NCI-H69 (cell line): ENCODE data around the gene BAHCC1.
A peak's percentile ranks its signal among the peaks of the same experiment; 100 is the strongest.

ENCODE experiments used
- DNase-seq: peaks from one replicate; lab custom pipeline; 2025; lab: John Stamatoyannopoulos, UW

The BAHCC1 gene

DNA sequence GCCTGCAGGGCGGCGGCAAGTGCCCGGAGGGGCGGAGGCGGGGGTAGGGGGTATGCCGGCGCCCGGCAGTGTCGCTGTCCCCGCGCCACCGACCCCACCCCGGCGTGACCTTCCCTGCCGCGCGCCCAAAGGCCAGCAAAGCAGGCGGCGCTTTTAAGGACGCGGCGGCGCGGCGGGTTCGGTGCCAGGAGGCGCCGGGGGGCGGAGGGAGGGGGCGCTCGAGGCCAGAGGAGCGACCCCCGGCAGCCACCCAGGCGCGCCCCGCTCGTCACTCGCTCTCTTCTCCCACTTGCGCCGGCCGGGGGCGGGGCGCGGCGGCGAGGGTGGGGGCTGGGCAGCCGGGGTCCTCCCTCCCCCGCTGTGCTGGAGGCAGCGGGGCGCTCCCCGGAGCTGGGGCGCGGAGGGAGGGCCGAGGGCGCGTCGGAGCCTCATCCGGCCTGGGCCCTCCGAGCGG lies 8.6 kb upstream of the BAHCC1 start:
- peak; percentile 51 for DNase-seq

DNA sequence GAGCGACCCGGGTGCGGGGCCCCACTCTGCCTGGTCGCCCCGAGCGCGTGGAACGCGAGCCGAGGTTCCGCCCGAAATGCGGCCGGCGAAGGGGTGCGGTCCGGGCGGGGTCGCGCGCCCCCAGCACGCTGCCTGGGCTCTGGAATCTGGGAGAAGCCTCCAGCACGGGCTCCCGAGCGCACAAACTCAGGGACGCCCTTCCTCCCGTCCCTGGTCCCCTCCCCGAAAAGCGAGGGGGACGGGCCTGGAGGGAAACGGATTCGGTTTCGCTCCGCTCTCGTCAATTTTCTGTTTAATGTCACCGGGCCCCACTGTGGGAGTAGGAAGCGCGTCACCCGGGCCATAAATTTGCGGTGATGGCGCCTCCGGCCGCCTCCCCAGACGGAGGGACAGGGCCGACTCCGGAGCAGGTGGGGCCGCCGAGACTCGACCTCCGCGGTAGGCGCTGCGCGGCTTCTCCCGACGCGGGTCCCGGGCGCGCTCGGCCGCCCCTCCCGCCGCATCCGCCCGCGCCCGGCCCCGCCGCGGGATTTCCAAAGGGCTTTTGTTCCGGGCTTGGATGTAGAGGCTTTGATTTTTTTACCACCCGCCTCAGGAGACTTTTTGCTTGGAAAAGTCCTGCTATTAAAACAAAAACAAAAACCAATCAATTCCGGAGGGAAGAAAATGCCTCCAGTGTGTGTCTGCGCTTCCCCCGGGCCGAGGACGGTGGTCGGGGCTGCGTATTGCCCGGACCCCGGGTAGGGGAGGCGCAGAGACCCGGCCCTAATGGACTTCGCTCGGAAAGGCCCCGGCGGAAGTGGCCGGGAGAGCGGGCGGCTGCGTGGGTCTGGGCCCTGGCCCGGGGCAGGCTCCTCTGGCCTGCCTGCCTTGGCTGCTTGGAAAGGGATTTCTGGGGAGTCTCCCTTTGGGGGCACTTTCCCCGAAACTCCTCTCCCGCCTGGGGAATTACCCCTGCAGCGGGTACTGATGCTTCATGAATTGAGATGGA lies 7.9 kb upstream of the BAHCC1 start:
- peak; percentile 62 for DNase-seq

DNA sequence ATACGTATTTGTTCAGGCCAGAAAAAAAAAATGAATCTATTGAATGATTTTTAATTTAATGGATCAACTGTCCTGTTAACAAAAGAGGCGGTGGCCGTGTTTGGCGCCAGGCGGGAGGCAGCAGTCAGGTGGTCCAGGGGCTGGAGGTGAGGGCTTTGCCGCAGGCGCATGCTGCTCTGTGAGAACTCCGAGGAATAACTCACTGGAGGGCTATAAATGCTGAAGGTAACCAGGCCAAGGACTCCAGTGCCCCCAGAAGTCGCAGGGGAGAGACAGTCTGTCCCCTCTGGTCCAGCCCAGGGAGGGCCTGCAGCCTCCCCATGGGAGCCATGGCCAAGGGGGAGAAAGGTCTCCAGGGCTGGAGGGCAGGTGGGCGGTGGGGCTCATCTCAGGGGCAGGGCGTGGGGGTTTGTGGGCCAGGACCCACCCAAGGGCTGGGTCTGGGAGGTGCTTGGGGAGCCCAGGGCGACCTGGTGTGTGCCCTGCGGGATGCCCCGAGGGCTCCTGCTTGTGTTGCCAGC lies 7.1 kb upstream of the BAHCC1 start:
- peak; percentile 49 for DNase-seq

DNA sequence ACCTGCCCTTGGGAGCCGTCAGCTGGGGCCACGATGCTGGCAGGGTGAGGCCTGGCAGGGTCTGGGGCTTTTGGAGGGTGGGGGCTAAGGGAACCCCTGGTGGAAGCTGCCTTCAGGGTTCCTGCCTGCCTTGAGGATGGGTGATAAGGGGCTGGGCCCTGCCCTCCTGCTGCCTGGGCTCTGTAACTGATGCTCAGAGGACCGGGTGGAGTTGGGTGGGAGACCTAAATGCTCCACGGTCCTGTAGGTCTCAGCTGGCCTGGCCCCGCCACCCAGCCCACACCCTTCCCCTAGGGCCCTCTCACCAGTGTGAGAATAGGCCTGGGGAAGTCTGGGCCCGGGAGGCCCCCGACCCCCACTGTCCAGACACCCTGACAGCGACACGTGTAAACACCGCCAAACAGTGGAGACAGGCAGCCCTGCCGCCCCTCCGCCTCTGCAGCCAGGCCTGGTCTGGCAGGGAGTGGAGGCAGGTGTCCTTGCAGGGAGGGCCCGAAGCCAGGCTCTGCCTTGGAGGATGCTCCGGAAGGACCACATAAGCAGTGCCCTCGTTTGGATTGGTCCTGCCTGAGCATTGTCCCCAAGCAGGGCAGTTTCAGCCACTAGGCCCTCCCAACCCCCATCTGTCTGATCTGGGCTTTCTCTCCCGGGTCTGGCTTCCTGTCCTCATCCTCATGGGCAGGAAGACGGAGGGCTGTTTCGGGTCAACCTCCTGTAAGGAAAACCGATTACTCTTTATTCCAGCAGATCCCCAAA lies 6.5 kb upstream of the BAHCC1 start:
- peak; percentile 38 for DNase-seq

DNA sequence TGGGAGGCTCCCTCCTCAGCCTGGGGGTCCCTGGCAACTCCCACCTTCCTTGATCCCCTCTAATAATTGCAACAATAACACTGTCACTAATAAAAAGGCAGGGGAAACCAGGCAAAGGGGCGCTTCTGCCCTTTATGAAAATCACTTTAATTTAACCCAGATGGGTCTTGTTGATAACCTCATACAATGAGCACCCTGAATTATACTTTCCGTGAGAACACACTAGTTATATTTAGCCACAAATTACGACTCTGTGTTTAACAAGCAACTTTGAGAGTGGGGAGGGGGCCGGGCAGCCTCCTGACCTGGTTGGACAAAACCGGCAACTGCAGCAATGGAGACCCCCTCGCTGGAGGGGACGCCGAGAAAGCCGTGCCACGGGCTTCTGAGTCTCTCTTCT lies 5.7 kb upstream of the BAHCC1 start:
- no peak for DNase-seq

DNA sequence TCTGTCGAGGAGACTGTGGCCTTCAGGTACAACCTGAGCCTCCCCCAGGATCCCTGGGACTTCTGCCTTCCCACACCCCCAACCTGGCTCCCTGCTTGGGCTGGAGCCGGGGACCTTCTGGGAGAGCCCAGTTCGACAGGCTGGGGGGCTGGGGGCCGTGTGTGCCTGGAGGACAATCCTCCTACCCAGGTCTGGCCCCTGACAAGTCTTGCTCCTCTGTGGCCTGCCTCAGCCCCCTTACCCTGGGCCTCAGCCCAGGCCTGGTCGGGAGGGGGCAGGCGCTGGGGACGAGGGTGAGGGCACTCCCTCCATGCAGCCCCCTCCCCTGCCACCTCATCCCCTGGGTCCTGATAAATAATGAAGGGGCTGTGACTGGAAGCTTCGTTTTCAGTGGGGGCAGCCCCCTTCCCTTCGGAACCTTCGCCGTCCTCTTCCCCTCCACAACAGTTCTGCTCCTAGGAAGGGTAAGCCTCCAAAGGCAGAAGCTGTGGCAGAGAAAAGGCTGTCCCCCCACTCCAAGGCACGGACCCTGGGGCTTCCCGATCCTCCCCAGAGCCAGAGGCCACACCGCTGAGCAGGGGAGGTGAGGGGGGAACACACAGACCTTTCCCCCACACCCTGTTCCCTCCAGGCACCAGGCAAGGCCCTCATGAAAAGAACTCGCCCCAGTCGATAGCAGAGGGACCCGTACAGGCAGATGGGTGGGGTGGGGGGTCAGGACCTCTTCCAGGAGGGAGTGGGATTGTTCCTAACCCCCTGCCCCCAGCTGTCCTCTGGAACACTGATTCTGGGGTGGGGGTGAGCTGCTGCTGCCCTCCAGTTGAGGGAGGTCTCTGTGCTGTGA lies 5.0 kb upstream of the BAHCC1 start:
- no peak for DNase-seq

DNA sequence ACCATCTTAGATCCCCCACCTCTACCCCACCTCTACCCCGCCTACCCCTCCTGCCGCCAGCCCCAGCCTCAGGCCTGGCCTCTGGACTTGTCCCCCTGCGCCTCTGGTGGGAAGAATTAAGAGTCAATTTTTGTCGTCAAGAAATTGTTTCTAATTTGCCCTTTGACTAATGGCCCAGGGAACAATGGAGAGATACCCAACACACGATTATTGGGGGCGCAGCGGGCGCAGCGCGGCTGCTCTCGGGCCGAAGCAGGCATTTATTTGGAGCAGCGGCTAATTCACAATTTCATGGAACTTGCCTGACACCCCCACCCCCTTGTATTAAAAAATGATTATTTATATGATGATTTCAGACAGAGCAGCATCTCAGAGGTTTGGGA lies 4.4 kb upstream of the BAHCC1 start:
- no peak for DNase-seq

DNA sequence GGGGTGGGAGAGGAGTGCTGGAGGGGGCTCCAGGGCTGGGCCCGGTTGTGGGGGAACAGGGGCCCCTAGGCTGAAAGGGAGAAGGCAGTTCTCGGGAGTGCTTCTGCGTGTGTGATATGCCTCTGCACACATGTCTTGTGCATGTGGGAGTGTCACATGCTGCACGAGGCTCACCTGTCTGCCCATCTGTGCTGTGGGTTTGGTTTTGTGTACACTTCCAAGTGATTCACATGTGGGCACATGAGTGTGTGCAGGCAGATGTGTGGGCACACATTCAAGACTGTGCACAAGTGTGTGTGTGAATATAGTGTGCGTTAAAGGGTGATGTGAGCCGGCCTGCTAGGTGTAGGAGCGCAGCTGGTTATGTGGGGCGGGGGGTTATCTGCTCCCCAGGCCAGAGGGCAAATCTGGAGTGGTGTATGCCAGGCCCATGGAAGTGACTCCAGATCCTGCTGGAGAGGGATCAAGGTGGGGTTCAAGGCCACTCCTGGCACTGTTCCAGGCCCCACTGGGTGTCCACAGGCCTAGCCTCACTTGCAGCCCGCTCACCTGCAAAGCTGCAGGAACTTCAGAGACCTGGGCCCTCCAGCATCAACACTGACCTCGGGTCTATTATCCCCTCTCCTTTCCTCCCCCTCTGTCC lies 3.8 kb upstream of the BAHCC1 start:
- peak; percentile 34 for DNase-seq

DNA sequence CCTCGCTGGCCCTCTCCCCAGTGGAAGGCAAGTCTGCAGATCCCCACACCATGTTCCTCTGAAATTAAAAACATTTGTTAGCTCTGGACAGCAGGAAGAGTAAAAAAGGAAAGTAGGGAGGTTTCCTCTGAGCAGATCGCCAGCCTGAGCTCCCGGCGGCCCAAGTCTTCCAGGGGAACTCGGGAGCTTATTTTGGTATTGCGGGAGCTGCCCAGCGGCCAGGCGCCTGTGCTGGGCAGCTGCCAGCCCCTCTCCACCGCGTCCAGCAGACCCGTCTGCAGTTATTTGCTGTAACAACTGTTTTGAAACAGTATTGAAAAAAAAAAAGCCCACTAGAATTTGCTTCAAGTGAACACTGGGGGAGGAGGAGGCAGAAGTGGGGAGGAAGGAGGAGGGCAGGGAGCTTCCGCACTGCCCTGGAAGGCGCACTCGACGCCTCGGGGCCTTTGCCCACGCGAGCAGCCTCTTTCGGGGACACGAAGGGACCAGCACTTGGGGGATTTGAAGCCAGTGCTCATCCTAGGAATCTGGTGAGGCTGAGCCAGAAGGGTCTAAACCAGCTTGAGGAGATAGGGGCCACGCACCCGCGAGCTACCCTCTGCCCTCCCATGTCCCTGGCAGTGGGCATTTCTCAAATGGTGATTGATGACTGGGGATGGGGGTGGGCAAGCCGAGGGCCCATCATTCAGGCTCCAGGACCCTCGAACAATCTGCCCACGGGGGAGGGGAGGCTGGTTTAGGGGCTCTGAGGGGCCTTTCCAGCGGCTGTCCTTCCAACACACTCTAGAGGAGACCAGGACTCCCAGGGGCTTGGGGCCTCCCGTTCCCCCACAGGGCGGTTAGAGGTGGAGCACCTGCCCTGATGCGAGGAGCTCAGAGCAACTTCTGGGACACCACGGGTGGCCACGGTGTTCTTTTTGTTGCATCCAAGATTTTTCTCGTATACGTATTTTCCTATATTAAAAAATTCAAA lies 3.0 kb upstream of the BAHCC1 start:
- DNase-seq: peak; percentile 52

DNA sequence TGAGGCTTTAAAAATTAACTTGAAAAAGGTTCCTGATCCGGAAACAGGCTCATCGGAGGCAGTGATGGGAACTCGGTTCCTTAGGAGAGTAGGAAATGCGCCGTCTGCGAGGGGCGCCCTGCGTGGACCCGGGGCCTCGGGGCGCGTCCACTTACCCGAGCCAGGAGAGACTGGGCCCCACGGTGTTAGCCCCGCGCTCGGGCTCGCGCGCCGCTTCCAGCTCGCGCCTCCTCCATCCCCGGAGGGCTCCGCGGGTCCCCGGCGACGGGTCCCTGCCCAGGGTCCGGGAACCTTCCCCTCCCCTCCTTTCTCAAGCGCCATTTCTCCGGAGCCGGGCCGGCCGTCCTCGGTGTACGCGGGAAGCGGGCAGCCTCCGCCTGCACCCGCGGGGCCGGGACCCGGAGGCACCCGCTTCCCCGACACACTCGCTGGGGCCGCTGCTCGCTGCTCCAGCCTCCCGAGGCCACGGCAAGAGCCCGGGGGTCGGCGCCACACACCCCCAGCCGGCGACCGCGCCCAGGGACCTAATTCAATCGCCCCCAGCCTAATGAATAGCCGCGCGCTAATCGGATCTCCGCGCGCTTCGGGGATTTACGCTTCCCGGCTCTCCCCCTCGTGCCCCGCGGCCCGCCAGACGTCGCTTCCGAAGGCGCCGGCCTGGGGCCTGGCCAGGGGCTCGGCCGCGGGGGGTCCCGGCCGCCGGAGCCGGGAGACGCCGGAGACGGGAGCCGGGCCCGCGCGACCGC lies 2.2 kb upstream of the BAHCC1 start:
- peak; percentile 71 for DNase-seq

DNA sequence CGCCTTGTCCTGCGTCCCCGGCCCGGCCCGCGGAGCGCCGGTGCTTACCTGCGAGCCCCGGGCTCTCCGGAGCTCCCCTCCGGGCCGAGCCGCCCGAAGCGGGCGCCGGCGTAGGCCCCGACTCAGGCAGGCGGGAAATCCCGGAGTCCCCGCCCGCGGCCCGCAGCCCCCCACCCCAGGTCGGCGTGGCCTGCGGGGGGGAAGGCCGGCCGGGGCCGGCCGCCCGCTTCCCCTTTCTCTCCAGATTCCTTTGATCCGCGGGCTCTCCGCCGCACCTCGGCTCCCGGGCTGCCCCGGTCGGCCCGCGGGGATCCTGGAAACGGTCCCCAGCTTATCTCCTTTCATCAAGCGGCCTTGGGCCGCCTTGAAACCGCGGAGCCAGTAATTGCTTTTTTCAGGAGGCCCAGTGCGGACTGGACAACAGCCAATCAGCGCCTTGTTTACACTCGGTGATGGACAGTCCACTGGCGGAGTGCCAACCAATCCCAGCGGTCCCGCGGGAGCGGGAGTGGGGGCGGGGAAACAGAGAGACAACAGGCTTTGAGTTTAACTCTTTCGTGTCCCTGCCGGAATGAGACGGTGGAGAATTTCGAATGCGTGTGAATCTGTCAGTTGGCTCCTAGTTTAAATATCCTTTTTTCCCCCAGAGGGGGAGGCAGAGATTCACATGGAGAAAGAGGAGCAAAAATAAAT lies 1.4 kb upstream of the BAHCC1 start:
- peak; percentile 100 for DNase-seq

DNA sequence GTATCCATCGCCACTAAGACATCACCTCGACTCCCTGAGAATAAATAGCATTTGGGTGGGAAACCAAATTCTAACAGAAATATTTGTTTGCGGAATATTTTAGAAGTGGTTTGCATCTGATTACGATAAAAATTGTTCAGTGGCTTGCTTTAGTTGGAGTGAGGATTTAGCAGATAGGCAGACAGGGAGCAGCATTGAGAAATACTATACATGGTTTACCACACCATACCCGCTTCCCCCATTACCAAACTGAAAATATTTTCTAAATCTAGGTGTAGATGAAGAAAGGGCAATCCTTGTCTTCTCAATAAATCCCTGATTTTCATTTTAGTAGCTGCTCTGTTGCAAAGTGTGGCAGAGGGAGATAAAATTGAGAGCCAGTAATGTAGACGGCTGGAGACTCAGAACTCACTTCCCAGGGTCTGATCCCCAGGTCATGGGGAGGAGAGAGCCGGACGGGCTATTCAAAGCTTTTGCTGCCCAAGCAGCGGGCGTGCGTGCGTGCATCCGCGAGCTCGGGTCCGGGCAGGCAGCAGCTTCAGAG lies 808 bp upstream of the BAHCC1 start:
- DNase-seq: peak; percentile 83

DNA sequence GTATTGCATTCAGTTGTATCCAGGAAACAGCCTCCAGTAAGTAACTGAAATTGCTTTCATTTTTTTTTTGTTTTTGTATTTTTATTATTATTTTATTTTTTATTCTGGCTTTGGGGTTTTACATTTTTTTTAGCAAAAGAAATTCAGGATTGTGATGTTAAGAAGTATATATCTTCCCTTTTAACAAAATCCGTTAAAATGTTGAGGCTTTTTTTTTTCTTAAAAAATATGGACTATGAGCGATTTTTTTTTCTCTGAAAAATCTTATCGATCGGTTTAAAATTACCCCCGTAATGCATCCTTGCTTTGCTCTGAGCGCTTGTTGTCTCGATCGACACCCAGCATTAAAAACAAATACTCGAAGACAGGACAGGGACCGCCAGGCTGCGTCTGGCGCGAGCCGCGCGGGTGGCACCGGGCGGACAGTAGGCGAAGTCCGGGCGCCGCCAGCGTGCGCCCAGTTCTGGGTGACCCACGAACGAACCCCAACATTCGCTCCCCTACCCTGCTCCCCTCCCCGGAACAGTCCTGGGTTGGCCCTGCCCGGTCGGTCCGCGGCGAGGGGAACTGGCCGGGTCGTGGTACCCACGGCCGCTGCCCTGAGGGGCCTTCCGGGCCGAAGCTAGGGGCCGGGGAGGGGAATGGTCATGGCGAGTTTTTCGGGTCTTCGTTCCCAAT lies 482 bp downstream of the BAHCC1 start:
- peak; percentile 68 for DNase-seq

DNA sequence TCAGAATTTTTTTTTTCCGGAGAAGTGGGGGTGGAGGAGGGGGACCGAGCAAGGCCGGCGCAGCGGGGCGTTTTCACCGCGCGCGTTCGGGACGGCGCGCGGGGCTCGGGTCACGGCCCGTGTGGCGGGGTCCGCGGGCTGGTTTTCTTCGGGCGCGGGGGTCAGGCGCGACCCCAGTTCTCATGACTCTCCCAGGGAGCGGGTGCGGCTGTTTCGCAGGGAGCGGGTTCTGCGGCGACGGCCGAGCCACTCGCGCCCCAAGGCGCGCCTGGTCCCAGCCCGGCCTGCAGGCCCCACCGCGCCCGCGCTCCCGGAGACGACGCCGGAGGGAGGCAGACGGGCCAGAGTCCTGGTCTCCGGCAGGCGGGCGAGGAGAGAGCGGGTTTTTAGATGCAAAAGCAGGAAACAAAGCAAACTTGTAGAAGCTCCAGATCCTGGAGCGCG lies 1.0 kb downstream of the BAHCC1 start:
- DNase-seq: peak; percentile 77

DNA sequence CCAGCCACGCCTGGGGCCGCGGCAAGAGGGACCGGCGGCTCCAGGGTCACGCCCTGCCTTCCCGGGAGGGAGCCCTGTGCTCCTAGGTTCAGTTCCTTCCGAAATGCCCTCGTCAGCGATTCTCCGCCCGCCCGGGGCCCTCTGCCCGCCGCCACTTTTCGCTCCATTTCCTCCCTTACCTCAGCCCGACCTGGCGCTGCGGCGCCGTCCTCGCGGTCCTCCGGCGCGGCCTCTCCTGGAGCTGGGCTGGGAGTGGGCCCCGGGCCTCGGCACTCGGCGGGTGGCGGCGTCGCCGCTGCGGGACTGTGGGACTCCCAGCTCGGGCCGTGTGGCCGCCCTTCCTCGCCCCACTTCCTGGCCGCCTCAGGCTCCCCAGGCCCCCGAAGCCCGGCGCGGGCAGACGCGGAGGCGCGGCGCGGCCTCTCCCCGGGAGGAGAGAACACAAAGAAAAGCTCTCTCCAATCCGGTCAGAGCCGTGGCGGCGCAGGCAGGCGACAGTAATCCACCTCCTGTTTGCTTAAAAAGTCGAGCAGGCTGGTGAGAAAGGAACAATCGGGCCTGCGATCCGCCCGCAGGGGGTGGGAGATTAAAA lies 1.6 kb downstream of the BAHCC1 start:
- peak; percentile 87 for DNase-seq

DNA sequence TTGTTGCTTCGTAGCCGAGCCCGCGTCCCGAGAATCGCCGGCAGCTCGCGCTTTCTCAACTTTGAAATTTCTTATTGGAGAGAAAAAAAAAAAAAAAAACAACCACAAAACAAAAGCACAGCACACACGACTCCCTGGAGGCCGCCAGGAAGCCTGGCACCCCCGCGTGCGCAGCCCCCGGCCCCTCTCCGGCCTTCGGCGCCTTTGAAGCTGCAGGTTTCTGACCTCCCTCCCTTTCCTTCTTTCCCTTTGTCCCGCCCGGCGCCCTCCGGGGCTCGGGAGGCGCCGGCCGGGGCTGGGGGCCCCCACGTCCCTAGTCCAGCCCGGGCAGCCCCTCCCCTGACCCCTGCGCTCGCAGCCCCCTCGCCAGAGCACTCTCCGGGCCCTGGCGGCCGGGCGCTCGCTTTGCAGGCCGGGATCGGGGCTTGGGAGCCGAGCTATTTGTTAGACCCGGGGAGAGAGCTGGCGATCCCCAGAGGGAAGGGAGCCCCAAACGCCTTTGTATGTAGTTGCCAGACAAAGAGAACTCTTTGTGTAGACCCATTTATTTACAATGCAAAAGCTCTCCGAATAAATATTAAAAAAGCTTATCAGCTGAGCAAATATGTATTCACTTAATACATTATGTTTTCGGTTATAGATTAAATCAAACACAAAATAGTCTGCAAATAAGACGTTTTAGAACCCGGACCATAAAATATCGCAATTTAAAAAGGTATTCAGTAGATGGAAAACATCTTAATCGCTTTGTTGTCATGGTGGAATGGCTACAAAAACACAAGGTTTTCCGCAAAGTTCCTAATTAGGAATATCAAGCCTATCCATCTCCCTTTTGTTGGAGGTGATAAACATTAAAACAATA lies 2.3 kb downstream of the BAHCC1 start:
- peak; percentile 85 for DNase-seq
